Astrocyte (in vitro differentiated cells and primary cell): ENCODE results near the gene DENND4C. TPM values are rescaled to one million over a fixed set of nuclear protein-coding genes. Genes with fewer than 3 reads are reported as not detected.

ENCODE experiments used
- DNase-seq: peaks from one replicate; pipeline ENCODE4 v3.0.0-alpha.2; 2010; ENCODE audit warnings: low read depth
- FAIRE-seq: peaks from 2 replicates; lab custom pipeline; 2011; peaks lifted over from hg19 to GRCh38; lab: Jason Lieb, UNC
- H2AFZ ChIP-seq: 2 replicates; pipeline ENCODE4 v1.6.0; 2012; ENCODE audit warnings: low read depth, low read length, inconsistent platforms
- H3K27ac ChIP-seq: 2 replicates; pipeline ENCODE4 v1.5.1; 2011; ENCODE audit warnings: low read depth, low read length, inconsistent platforms
- H3K27me3 ChIP-seq: 2 replicates; pipeline ENCODE4 v1.6.0; 2011; ENCODE audit warnings: low read length, inconsistent platforms; ENCODE audit not compliant: insufficient read depth
- H3K36me3 ChIP-seq: 2 replicates; pipeline ENCODE4 v1.5.1; 2011; ENCODE audit warnings: low read length, inconsistent platforms; ENCODE audit not compliant: insufficient read depth
- H3K4me1 ChIP-seq: 2 replicates; pipeline ENCODE4 v1.5.1; 2011; ENCODE audit warnings: low read length, inconsistent platforms; ENCODE audit not compliant: insufficient read depth
- H3K4me2 ChIP-seq: 2 replicates; pipeline ENCODE4 v1.6.0; 2012; ENCODE audit warnings: low read length, inconsistent platforms
- H3K4me3 ChIP-seq: 2 replicates; pipeline ENCODE4 v1.5.1; 2011; ENCODE audit warnings: low read depth, mild to moderate bottlenecking, low read length, inconsistent platforms; ENCODE audit not compliant: insufficient read depth
- H3K79me2 ChIP-seq: 2 replicates; pipeline ENCODE4 v1.6.0; 2012; ENCODE audit warnings: mild to moderate bottlenecking, low read length, inconsistent platforms; ENCODE audit not compliant: insufficient read depth
- H3K9ac ChIP-seq: 2 replicates; pipeline ENCODE4 v1.6.0; 2012; ENCODE audit warnings: mild to moderate bottlenecking, low read length, inconsistent platforms
- H3K9me3 ChIP-seq: 2 replicates; pipeline ENCODE4 v1.5.1; 2012; ENCODE audit warnings: low read depth, mild to moderate bottlenecking, low read length, inconsistent platforms; ENCODE audit not compliant: insufficient read depth
- H4K20me1 ChIP-seq: 2 replicates; pipeline ENCODE4 v1.6.0; 2012; ENCODE audit warnings: low read length, inconsistent platforms; ENCODE audit not compliant: insufficient read depth
- H3K27ac Mint-ChIP-seq: one replicate; pipeline ENCODE4 v1.8.0; 2021; ENCODE audit warnings: mild to moderate bottlenecking, mixed read lengths; ENCODE audit not compliant: unreplicated experiment
- H3K27me3 Mint-ChIP-seq: one replicate; pipeline ENCODE4 v1.8.0; 2021; ENCODE audit warnings: low read depth, mixed read lengths; ENCODE audit not compliant: unreplicated experiment
- H3K36me3 Mint-ChIP-seq: one replicate; pipeline ENCODE4 v1.8.0; 2021; ENCODE audit warnings: low read depth, mixed read lengths; ENCODE audit not compliant: unreplicated experiment
- H3K4me1 Mint-ChIP-seq: one replicate; pipeline ENCODE4 v1.8.0; 2021; ENCODE audit warnings: low read depth, mixed read lengths; ENCODE audit not compliant: unreplicated experiment
- H3K4me3 Mint-ChIP-seq: one replicate; pipeline ENCODE4 v1.8.0; 2021; ENCODE audit warnings: mild to moderate bottlenecking, moderate library complexity, mixed read lengths; ENCODE audit not compliant: unreplicated experiment
- H3K9me3 Mint-ChIP-seq: one replicate; pipeline ENCODE4 v1.8.0; 2021; ENCODE audit warnings: mild to moderate bottlenecking, mixed read lengths; ENCODE audit not compliant: unreplicated experiment
- CTCF ChIP-seq: IDR thresholded peaks from 2 replicates; pipeline ENCODE4 v1.5.1; 2011; ENCODE audit warnings: low read depth, mild to moderate bottlenecking, inconsistent platforms, low read length, moderate library complexity; ENCODE audit not compliant: insufficient read depth
- EZH2 ChIP-seq: IDR thresholded peaks from 2 replicates; pipeline ENCODE4 v1.6.1; 2012; ENCODE audit warnings: mild to moderate bottlenecking, low read length, inconsistent platforms; ENCODE audit not compliant: insufficient read depth
- total RNA-seq: library from RNA; stranded (reverse); gene quantifications from 2 replicates; pipeline ENCODE4 v1.2.1, GENCODE V29; 2021

The DENND4C gene
- total RNA-seq, 1 donor from 2014 or later = 19.6 TPM

GRCh38 chr9:19371942-19372341, 141.4 kb downstream of the DENND4C start:
- no peak overlapping the region for H3K4me3 Mint-ChIP-seq
- Histone ChIP-seq H3K4me3 (no peak overlapping the region), H3K9ac (no peak overlapping the region), H3K79me2 (peaks cover 3% of the 10 kb centered on the region), H3K9me3 (no peaks in the 10 kb centered on the region), H3K27ac (no peak overlapping the region), H3K27me3 (no peaks in the 10 kb centered on the region), H3K4me1 (peaks cover 6% of the 10 kb centered on the region), H4K20me1 (peaks cover 26% of the 10 kb centered on the region), H3K36me3 (peaks cover 36% of the 10 kb centered on the region), H2AFZ (no peak overlapping the region), H3K4me2 (no peak overlapping the region)
- DNase-seq (no peak), FAIRE-seq (no peak)
- no peaks in the 10 kb centered on the region for H3K9me3 Mint-ChIP-seq
- H3K27me3 Mint-ChIP-seq = no peaks in the 10 kb centered on the region
- H3K36me3 Mint-ChIP-seq = peaks cover 7% of the 10 kb centered on the region
- TF ChIP-seq EZH2 (no peak), CTCF (no peak)
- H3K4me1 Mint-ChIP-seq = peaks cover 12% of the 10 kb centered on the region
- no peak overlapping the region for H3K27ac Mint-ChIP-seq

GRCh38 chr9:19372567-19372966, 142.1 kb downstream of the DENND4C start:
- H3K27me3 Mint-ChIP-seq = no peaks in the 10 kb centered on the region
- FAIRE-seq = no peak
- no peak for TF ChIP-seq EZH2
- no peak overlapping the region for H3K4me2 ChIP-seq
- no peaks in the 10 kb centered on the region for H3K9me3 ChIP-seq
- peaks cover 32% of the 10 kb centered on the region for H4K20me1 ChIP-seq
- H3K27me3 ChIP-seq = no peaks in the 10 kb centered on the region
- no peak overlapping the region for H2AFZ ChIP-seq
- no peak overlapping the region for H3K4me3 Mint-ChIP-seq
- H3K36me3 ChIP-seq = peaks cover 42% of the 10 kb centered on the region
- H3K79me2 ChIP-seq = peaks cover 9% of the 10 kb centered on the region
- H3K4me3 ChIP-seq = no peak overlapping the region
- no peak overlapping the region for H3K9ac ChIP-seq
- H3K4me1 Mint-ChIP-seq = peaks cover 16% of the 10 kb centered on the region
- H3K9me3 Mint-ChIP-seq = no peaks in the 10 kb centered on the region
- peaks cover 11% of the 10 kb centered on the region for H3K36me3 Mint-ChIP-seq
- H3K27ac ChIP-seq = no peak overlapping the region
- H3K4me1 ChIP-seq = peaks cover 7% of the 10 kb centered on the region
- H3K27ac Mint-ChIP-seq = no peak overlapping the region
- DNase-seq = no peak

DNA sequence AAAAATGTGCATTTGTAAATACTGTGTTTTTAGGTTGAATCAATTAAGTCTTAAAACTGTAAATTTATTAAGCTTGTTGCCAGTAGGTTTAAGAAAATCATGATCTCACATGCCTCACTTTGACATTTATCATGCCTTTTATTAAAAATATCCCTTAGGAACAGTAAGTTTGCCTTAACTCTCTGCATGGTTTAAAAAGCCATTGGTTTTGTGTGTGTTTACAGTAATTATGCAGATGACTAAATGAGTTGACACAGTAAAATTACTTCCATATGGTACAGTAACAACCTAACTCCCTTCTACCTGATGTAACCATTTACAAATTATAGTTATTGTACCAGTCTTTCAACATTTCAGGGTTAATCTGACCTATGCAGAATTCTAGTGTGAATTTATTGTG, 143.0 kb downstream of the DENND4C start:
- Histone ChIP-seq H2AFZ (no peak overlapping the region), H3K9ac (no peak overlapping the region), H3K4me1 (peaks cover 14% of the 10 kb centered on the region), H3K79me2 (peaks cover 19% of the 10 kb centered on the region), H4K20me1 (peaks cover 41% of the 10 kb centered on the region), H3K9me3 (no peaks in the 10 kb centered on the region), H3K4me2 (no peak overlapping the region), H3K4me3 (no peak overlapping the region), H3K27ac (no peak overlapping the region), H3K27me3 (no peaks in the 10 kb centered on the region), H3K36me3 (peaks cover 52% of the 10 kb centered on the region)
- no peak overlapping the region for H3K27ac Mint-ChIP-seq
- peaks cover 20% of the 10 kb centered on the region for H3K36me3 Mint-ChIP-seq
- H3K4me3 Mint-ChIP-seq = no peak overlapping the region
- DNase-seq (no peak), FAIRE-seq (peak; percentile 5)
- no peaks in the 10 kb centered on the region for H3K9me3 Mint-ChIP-seq
- H3K4me1 Mint-ChIP-seq = peaks cover 22% of the 10 kb centered on the region
- TF ChIP-seq EZH2 = no peak
- TF ChIP-seq CTCF = no peak
- H3K27me3 Mint-ChIP-seq = no peaks in the 10 kb centered on the region
